HG02840 (cell line): Measurements from ENCODE around the gene INHBC.
A peak's percentile ranks its signal among the peaks of the same experiment; 100 is the strongest.

Experiments used
- ATAC-seq: cut with Tn5 transposase; IDR thresholded peaks from one replicate; pipeline ENCODE4 v1.9.1; 2021; ENCODE audit warnings: mild to moderate bottlenecking, moderate library complexity, moderate number of reproducible peaks; ENCODE audit not compliant: unreplicated experiment, low FRiP score

INHBC gene

GRCh38 chr12:57452937-57453509, 18.4 kb downstream of the INHBC start:
- no peak for ATAC-seq

DNA sequence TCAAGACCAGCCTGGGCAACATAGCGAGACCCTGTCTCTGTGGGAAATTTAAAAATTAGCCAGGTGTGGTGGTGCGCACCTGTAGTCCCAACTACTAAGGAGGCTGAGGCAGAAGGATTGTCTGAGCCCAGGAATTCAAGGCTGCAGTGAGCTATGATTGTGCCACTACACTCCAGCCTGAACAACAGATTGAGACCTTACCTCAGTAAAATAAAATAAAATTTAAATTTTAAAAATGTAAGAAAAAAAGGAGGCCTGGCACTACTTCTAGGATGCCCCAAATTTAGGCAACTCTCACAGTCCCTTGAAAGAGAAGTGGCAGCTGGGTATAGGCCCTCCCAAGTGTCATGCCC, 19.6 kb downstream of the INHBC start:
- no peak for ATAC-seq

GRCh38 chr12:57454566-57455373, 20.2 kb downstream of the INHBC start, which contains the start of gene INHBE:
INHBE (plus strand) TSS chr12:57455307; CDS start chr12:57455537, 230 bp downstream.
- no peak for ATAC-seq

DNA sequence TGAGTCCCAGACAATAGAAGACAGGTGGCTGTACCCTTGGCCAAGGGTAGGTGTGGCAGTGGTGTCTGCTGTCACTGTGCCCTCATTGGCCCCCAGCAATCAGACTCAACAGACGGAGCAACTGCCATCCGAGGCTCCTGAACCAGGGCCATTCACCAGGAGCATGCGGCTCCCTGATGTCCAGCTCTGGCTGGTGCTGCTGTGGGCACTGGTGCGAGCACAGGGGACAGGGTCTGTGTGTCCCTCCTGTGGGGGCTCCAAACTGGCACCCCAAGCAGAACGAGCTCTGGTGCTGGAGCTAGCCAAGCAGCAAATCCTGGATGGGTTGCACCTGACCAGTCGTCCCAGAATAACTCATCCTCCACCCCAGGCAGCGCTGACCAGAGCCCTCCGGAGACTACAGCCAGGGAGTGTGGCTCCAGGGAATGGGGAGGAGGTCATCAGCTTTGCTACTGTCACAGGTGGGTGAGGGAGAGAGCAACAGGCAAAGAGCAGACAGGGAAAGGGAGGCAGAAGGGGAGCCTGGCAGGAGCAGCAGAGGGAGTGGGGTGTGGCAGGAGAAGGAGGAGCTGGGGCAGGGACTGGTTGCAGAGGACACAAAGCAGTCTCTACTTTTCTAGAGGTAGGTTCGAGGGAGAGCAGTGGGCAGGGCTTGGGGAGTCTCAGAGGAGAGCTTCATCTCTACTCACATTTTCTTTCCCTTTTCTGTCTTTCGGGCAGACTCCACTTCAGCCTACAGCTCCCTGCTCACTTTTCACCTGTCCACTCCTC, 21.0 kb downstream of the INHBC start:
- ATAC-seq: no peak

DNA sequence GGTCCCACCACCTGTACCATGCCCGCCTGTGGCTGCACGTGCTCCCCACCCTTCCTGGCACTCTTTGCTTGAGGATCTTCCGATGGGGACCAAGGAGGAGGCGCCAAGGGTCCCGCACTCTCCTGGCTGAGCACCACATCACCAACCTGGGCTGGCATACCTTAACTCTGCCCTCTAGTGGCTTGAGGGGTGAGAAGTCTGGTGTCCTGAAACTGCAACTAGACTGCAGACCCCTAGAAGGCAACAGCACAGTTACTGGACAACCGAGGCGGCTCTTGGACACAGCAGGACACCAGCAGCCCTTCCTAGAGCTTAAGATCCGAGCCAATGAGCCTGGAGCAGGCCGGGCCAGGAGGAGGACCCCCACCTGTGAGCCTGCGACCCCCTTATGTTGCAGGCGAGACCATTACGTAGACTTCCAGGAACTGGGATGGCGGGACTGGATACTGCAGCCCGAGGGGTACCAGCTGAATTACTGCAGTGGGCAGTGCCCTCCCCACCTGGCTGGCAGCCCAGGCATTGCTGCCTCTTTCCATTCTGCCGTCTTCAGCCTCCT, 21.6 kb downstream of the INHBC start:
- no peak for ATAC-seq

DNA sequence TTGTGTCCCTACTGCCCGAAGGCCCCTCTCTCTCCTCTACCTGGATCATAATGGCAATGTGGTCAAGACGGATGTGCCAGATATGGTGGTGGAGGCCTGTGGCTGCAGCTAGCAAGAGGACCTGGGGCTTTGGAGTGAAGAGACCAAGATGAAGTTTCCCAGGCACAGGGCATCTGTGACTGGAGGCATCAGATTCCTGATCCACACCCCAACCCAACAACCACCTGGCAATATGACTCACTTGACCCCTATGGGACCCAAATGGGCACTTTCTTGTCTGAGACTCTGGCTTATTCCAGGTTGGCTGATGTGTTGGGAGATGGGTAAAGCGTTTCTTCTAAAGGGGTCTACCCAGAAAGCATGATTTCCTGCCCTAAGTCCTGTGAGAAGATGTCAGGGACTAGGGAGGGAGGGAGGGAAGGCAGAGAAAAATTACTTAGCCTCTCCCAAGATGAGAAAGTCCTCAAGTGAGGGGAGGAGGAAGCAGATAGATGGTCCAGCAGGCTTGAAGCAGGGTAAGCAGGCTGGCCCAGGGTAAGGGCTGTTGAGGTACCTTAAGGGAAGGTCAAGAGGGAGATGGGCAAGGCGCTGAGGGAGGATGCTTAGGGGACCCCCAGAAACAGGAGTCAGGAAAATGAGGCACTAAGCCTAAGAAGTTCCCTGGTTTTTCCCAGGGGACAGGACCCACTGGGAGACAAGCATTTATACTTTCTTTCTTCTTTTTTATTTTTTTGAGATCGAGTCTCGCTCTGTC, 22.3 kb downstream of the INHBC start:
- no peak for ATAC-seq

DNA sequence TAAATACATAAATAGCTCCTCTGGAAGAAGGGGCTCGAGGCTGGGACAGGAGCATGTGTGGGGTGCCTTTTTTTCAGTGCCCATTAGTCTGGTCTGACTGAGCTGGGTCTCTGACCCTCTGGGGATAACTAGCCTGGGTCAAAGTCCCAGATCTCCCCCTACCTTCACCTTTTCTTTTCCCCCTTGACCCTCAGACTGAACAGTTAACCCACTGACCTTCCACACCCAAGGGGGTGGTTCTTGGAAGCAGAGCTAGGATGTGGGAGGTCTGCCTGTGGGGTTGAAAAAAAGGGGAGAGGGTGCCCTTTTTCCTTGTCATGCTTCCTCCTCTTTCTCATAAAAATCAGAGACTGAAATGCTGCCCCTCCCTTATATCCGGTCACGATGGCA, 24.1 kb downstream of the INHBC start:
- no peak for ATAC-seq

GRCh38 chr12:57459055-57459749, 24.6 kb downstream of the INHBC start:
- ATAC-seq: peak; percentile 44

- ATAC-seq: no peak
Measured at GRCh38 chr12:57459750-57460467, 25.3 kb downstream of the INHBC start, which contains the start of gene GLI1. GLI1 (plus strand) TSS chr12:57459785; CDS start chr12:57463692, 3,907 bp downstream.

DNA sequence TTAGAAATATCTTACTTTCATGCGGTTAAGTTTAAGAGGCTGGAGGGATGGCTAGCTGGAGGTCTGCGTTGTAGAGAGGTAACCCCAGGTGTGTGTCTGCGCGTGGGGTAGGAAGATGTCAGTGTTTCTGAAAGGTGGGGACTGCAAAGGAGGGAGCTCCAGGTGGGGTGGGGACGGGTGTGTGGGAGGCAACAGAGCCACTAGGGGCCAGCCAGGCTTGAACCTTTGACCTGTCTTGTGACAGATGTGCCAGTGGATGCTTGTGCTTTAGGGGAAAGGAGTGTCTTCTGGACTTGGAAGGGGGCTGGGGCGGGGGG, 25.8 kb downstream of the INHBC start:
- ATAC-seq: no peak

DNA sequence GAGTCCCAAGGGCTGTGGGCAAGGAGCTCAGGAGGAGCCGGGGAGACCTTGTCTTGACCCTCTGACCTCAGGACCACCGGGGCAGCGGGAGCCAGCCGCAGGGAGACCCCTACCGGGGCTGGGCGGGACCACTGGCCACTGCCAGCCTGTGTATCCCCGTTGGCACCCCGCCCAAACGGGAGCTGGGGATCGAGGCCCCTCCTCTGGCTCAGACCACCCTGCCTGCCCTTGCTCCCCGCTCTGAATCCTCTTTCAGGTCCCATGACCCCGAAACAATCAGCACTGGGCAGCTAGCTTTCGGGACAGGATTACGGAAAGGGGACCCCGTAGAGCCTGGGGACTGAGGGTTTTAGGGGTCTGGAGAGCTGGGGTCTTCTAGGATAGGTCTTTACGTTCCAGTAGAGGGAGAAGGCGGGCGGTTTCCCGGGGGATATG, 26.3 kb downstream of the INHBC start:
- ATAC-seq: no peak

- ATAC-seq: no peak
Measured at GRCh38 chr12:57461276-57461916, 26.8 kb downstream of the INHBC start.

- no peak for ATAC-seq
Measured at GRCh38 chr12:57461917-57462250, 27.3 kb downstream of the INHBC start.

- peak; percentile 62 for ATAC-seq
Measured at GRCh38 chr12:57462251-57462911, 27.8 kb downstream of the INHBC start.

- no peak for ATAC-seq
Measured at GRCh38 chr12:57462912-57463253, 28.3 kb downstream of the INHBC start.

GRCh38 chr12:57464569-57464968, 30.0 kb downstream of the INHBC start:
- no peak for ATAC-seq

GRCh38 chr12:57465030-57465746, 30.6 kb downstream of the INHBC start:
- no peak for ATAC-seq
